ENCODE data around the gene KNTC1. TPM values are rescaled to one million over a fixed set of nuclear protein-coding genes. Genes with fewer than 3 reads are reported as not detected.
"Not testable (repeated sequence)": the region's sequence is repeated elsewhere in the genome, so short reads cannot be mapped to it uniquely, and the experiment has no call there.

The KNTC1 gene
- total RNA-seq, 1 donor = 12.3 TPM

- no peak for DNase-seq (ENCODE audit: insufficient read length, low spot score, missing footprints)
These were observed 38.0 kb upstream of the KNTC1 start for GRCh38 chr12:122489038-122489437.

GRCh38 chr12:122491991-122492390 lies 35.1 kb upstream of the KNTC1 start:
- TF ChIP-seq CTCF (IDR thresholded peaks at IDR 0.05; ENCODE audit: extremely low read depth, low read depth, low read length) = no peak
- DNase-seq (ENCODE audit: insufficient read length, low spot score, missing footprints) = peak; percentile 66
- Histone ChIP-seq H3K4me1 (ENCODE audit: insufficient read depth, low read length) (no peaks in the 10 kb centered on the region), H2AFZ (ENCODE audit: low read length) (no peak overlapping the region), H3K36me3 (ENCODE audit: insufficient read depth, low read length) (peaks cover 55% of the 10 kb centered on the region), H3K27me3 (ENCODE audit: insufficient read depth, low read length) (no peaks in the 10 kb centered on the region), H3K79me2 (ENCODE audit: insufficient read depth, low read length) (peaks cover 42% of the 10 kb centered on the region), H4K20me1 (ENCODE audit: insufficient read depth, low read length) (no peaks in the 10 kb centered on the region), H3K4me3 (ENCODE audit: insufficient read depth, low read length) (no peak overlapping the region), H3K9me3 (ENCODE audit: low read depth, low read length) (no peaks in the 10 kb centered on the region), H3K4me2 (ENCODE audit: insufficient read depth, low read length) (no peak overlapping the region), H3K27ac (ENCODE audit: low read depth, low read length) (no peak overlapping the region)

More at GRCh38 chr12:122489038-122489437, 38.0 kb upstream of the KNTC1 start:
- peaks cover 29% of the 10 kb centered on the region for H3K79me2 ChIP-seq (ENCODE audit: insufficient read depth, low read length)
- H3K4me3 ChIP-seq (ENCODE audit: insufficient read depth, low read length) = no peak overlapping the region
- no peak overlapping the region for H3K4me2 ChIP-seq (ENCODE audit: insufficient read depth, low read length)
- no peaks in the 10 kb centered on the region for H4K20me1 ChIP-seq (ENCODE audit: insufficient read depth, low read length)
- no peak for TF ChIP-seq CTCF (IDR thresholded peaks at IDR 0.05; ENCODE audit: extremely low read depth, low read depth, low read length)
- no peak overlapping the region for H2AFZ ChIP-seq (ENCODE audit: low read length)
- no peak overlapping the region for H3K27ac ChIP-seq (ENCODE audit: low read depth, low read length)
- H3K4me1 ChIP-seq (ENCODE audit: insufficient read depth, low read length) = peaks cover 6% of the 10 kb centered on the region
- H3K9me3 ChIP-seq (ENCODE audit: low read depth, low read length) = no peaks in the 10 kb centered on the region
- H3K36me3 ChIP-seq (ENCODE audit: insufficient read depth, low read length) = peaks cover 55% of the 10 kb centered on the region
- no peaks in the 10 kb centered on the region for H3K27me3 ChIP-seq (ENCODE audit: insufficient read depth, low read length)

DNA sequence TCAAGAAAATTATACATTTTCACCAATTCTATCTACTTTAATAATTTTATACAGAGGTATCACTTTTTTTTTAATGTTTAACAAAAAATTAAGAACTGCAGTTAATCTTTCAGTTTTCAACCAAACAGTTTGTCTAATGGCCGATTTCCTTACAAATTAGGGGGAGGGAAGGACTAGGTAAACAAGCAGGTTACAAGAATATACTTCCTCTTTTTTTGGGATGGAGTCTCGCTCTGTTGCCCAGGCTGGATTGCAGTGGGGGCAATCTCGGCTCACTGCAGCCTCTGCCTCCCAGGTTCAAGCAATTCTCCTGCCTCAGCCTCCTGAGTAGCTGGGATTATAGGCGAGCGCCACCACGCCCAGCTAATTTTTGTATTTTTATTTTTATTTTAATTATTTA lies 33.8 kb upstream of the KNTC1 start:
- H3K4me1 ChIP-seq (ENCODE audit: insufficient read depth, low read length); H3K4me3 ChIP-seq (ENCODE audit: insufficient read depth, low read length); H3K9me3 ChIP-seq (ENCODE audit: low read depth, low read length); H3K27ac ChIP-seq (ENCODE audit: low read depth, low read length); H4K20me1 ChIP-seq (ENCODE audit: insufficient read depth, low read length); H2AFZ ChIP-seq (ENCODE audit: low read length); H3K4me2 ChIP-seq (ENCODE audit: insufficient read depth, low read length); DNase-seq (ENCODE audit: insufficient read length, low spot score, missing footprints); H3K27me3 ChIP-seq (ENCODE audit: insufficient read depth, low read length): not testable (repeated sequence)
- H3K79me2 ChIP-seq (ENCODE audit: insufficient read depth, low read length) = peaks cover 53% of the 10 kb centered on the region
- peaks cover 46% of the 10 kb centered on the region for H3K36me3 ChIP-seq (ENCODE audit: insufficient read depth, low read length)

DNA sequence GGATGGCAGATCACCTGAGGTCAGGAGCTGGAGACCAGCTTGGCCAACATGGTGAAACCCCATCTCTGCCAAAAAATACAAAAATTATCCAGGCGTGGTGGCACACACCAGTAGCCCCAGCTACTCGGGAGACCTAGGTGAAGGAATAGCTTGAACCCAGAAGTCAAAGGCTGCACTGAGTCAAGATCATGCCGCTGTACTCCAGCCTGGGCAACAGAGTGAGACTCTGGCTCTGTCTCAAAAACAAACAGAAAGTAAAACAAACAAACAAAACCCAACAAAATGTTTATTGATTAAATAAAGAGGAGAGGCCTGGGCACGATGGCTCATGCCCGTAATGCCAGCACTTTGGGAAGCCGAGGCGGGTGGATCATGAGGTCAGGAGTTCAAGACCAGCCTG lies 31.8 kb upstream of the KNTC1 start:
- DNase-seq (ENCODE audit: insufficient read length, low spot score, missing footprints) = no peak
- H3K27me3 ChIP-seq (ENCODE audit: insufficient read depth, low read length) = no peaks in the 10 kb centered on the region
- H3K4me3 ChIP-seq (ENCODE audit: insufficient read depth, low read length) = no peak overlapping the region
- H4K20me1 ChIP-seq (ENCODE audit: insufficient read depth, low read length) = peaks cover 4% of the 10 kb centered on the region
- H3K4me2 ChIP-seq (ENCODE audit: insufficient read depth, low read length) = no peak overlapping the region
- H3K36me3 ChIP-seq (ENCODE audit: insufficient read depth, low read length) = peaks cover 27% of the 10 kb centered on the region
- H3K9me3 ChIP-seq (ENCODE audit: low read depth, low read length) = no peaks in the 10 kb centered on the region
- no peak overlapping the region for H3K27ac ChIP-seq (ENCODE audit: low read depth, low read length)
- H3K4me1 ChIP-seq (ENCODE audit: insufficient read depth, low read length) = peaks cover 12% of the 10 kb centered on the region
- H3K79me2 ChIP-seq (ENCODE audit: insufficient read depth, low read length) = peaks cover 71% of the 10 kb centered on the region
- H2AFZ ChIP-seq (ENCODE audit: low read length) = no peak overlapping the region
- no peak for TF ChIP-seq CTCF (IDR thresholded peaks at IDR 0.05; ENCODE audit: extremely low read depth, low read depth, low read length)
